Activated naive CD8-positive, alpha-beta T cell treated with anti-CD3 and anti-CD28 coated beads, Interleukin-2, amount 50 U/mL, for 24 hours (primary cell): ENCODE measurements around the gene SYNCRIP.
"Not testable (repeated sequence)": the region's sequence is repeated elsewhere in the genome, so short reads cannot be mapped to it uniquely, and the experiment has no call there.

Experiments
- ATAC-seq: fragments of 150-1000 bp; cut with Tn5 transposase; one replicate; pipeline ENCODE4 v1.10.0; 2021
- DNase-seq: peaks from one replicate; pipeline ENCODE4 v3.0.0; 2021
- H3K27ac Mint-ChIP-seq: one replicate; pipeline ENCODE4 v1.8.0; 2021; ENCODE audit warnings: mild to moderate bottlenecking, mixed read lengths
- H3K27me3 Mint-ChIP-seq: one replicate; pipeline ENCODE4 v1.8.0; 2021; ENCODE audit warnings: mixed read lengths
- H3K36me3 Mint-ChIP-seq: one replicate; pipeline ENCODE4 v1.8.0; 2021; ENCODE audit warnings: low read depth, mixed read lengths
- H3K4me1 Mint-ChIP-seq: one replicate; pipeline ENCODE4 v1.8.0; 2021; ENCODE audit warnings: mixed read lengths
- H3K4me3 Mint-ChIP-seq: one replicate; pipeline ENCODE4 v1.8.0; 2021; ENCODE audit warnings: mild to moderate bottlenecking, moderate library complexity, mixed read lengths
- H3K9me3 Mint-ChIP-seq: one replicate; pipeline ENCODE4 v1.8.0; 2021; ENCODE audit warnings: mixed read lengths

SYNCRIP gene

GRCh38 chr6:85564223-85564622 is 78.5 kb downstream of the SYNCRIP start:
- not testable (repeated sequence) for ATAC-seq, H3K9me3 Mint-ChIP-seq, H3K27me3 Mint-ChIP-seq, H3K4me3 Mint-ChIP-seq, H3K4me1 Mint-ChIP-seq, H3K27ac Mint-ChIP-seq, DNase-seq
- H3K36me3 Mint-ChIP-seq: peaks cover 41% of the 10 kb centered on the region
